IPS DF 6.9 (cell line): ENCODE measurements around the gene IDE.
A peak's percentile ranks its signal among the peaks of the same experiment; 100 is the strongest.
"Not testable (repeated sequence)": the region's sequence is repeated elsewhere in the genome, so short reads cannot be mapped to it uniquely, and the experiment has no call there.

Experiments used
- DNase-seq: peaks from one replicate; pipeline ENCODE4 v3.0.0-alpha.2; 2013; ENCODE audit warnings: low read depth, low spot score
- H3K27ac ChIP-seq: one replicate; pipeline ENCODE4 v1.5.1; 2013; ENCODE audit warnings: low read length, control low read depth
- H3K27me3 ChIP-seq: 2 replicates; pipeline ENCODE4 v1.6.1; 2013; ENCODE audit warnings: mild to moderate bottlenecking, low read length; ENCODE audit not compliant: control insufficient read depth, insufficient read depth
- H3K36me3 ChIP-seq: 2 replicates; pipeline ENCODE4 v1.6.1; 2013; ENCODE audit warnings: low read length; ENCODE audit not compliant: control insufficient read depth, insufficient read depth
- H3K4me1 ChIP-seq: 2 replicates; pipeline ENCODE4 v1.6.1; 2013; ENCODE audit warnings: low read length; ENCODE audit not compliant: control insufficient read depth, insufficient read depth
- H3K4me3 ChIP-seq: 2 replicates; pipeline ENCODE4 v1.5.1; 2013; ENCODE audit warnings: mild to moderate bottlenecking, low read length
- H3K9me3 ChIP-seq: 2 replicates; pipeline ENCODE4 v1.6.1; 2013; ENCODE audit warnings: low read length, inconsistent platforms; ENCODE audit not compliant: control insufficient read depth, insufficient read depth
- WGBS: extraction: QIAGEN DNeasy Blood & Tissue Kit; methylation state at CpG from one replicate; pipeline ENCODE4 v1.1.7; 2013; ENCODE audit warnings: mixed read lengths, missing lambda C conversion rate; ENCODE audit not compliant: insufficient read length, insufficient coverage; 5-methylcytosine and 5-hydroxymethylcytosine counted together

IDE gene

GRCh38 chr10:92590623-92591549, 17.0 kb upstream of the IDE start:
- no peak for DNase-seq

GRCh38 chr10:92582347-92582746, 8.5 kb upstream of the IDE start:
- not testable (repeated sequence) for H3K27ac ChIP-seq, H3K4me1 ChIP-seq, H3K27me3 ChIP-seq, H3K4me3 ChIP-seq, H3K9me3 ChIP-seq, H3K36me3 ChIP-seq, DNase-seq
- no CpG with 5 or more reads among the region's 6 CpGs for WGBS

More at GRCh38 chr10:92590623-92591549, 17.0 kb upstream of the IDE start:
- no CpG with 5 or more reads among the region's 19 CpGs for WGBS
- Histone ChIP-seq H3K27ac (no peak overlapping the region), H3K4me1 (no peaks in the 10 kb centered on the region), H3K36me3 (no peaks in the 10 kb centered on the region), H3K27me3 (no peaks in the 10 kb centered on the region), H3K4me3 (peak overlapping the region; percentile 15; the same call in 1 of the 2 replicates), H3K9me3 (no peaks in the 10 kb centered on the region)

DNA sequence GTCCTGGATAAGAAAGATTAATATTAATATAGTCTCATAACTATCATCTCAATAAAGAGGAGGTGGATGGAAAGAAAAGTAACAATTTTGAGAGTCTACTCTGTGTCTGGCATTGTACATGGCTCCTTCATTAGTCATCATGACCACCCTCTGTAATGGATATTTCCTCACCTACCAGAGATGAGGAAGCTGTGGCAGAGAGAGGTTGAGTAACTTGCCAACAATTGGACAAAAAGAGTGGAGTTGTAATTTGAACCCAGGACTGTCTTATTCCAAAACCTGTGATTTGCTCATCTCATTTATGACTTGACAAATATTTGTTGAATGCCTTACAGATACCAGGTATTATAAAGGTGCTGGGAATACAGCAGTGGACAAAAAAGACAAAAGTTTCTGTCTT, 2.1 kb upstream of the IDE start:
- H3K9me3 ChIP-seq = no peaks in the 10 kb centered on the region
- H3K27me3 ChIP-seq = no peaks in the 10 kb centered on the region
- H3K27ac ChIP-seq = no peak overlapping the region
- no peaks in the 10 kb centered on the region for H3K36me3 ChIP-seq
- no peak overlapping the region for H3K4me3 ChIP-seq
- peaks cover 2% of the 10 kb centered on the region; the same call in 1 of the 2 replicates for H3K4me1 ChIP-seq
- DNase-seq = no peak

- Histone ChIP-seq H3K36me3 (no peaks in the 10 kb centered on the region), H3K4me1 (peaks cover 2% of the 10 kb centered on the region; the same call in 1 of the 2 replicates), H3K27me3 (no peaks in the 10 kb centered on the region), H3K4me3 (peak overlapping the region; percentile 78; the same call in 1 of the 2 replicates), H3K27ac (no peak overlapping the region), H3K9me3 (no peaks in the 10 kb centered on the region)
- WGBS = no CpG with 5 or more reads among the region's 22 CpGs
- no peak for DNase-seq
Observed at GRCh38 chr10:92574548-92575261, 812 bp upstream of the IDE start.

DNA sequence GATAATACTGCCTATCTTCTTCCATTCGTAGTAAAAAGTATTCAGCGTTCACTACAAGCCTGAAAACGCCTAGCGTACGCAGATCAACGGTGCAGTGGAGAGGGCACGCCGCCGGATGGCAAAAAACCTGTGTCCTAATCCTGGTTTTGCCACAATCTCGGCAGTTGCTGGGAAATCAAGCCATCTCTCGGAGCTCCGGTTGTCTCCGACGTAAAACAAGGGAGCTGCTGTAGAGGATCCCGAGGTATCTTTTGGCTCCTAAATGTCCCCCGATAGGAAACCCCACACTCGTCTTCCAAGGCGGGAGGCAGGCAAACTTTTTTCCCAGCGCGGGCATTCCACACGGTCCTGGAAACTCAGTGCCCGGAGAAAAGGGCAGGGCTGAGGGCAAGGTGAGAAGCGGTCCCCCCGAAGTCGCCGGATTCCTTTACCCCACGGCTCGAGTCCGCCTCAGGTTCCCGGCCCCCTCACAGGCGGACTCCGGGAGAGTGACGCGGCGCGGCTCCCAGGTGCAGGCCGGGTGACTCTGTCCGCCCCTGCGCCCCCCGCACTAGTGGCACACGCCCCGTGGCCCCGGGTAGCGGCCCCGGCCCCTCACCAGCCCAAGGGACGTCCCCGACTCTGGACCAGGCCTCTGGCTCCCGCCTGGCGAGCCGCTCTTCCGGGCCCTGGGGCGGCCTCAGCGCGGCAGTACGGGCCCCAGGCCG, 649 bp downstream of the IDE start:
- Histone ChIP-seq H3K27me3 (no peaks in the 10 kb centered on the region), H3K4me3 (peak overlapping the region; percentile 78), H3K9me3 (no peaks in the 10 kb centered on the region), H3K4me1 (peaks cover 2% of the 10 kb centered on the region; the same call in 1 of the 2 replicates), H3K27ac (no peak overlapping the region), H3K36me3 (no peaks in the 10 kb centered on the region)
- no peak for DNase-seq
- no CpG with 5 or more reads among the region's 56 CpGs for WGBS

DNA sequence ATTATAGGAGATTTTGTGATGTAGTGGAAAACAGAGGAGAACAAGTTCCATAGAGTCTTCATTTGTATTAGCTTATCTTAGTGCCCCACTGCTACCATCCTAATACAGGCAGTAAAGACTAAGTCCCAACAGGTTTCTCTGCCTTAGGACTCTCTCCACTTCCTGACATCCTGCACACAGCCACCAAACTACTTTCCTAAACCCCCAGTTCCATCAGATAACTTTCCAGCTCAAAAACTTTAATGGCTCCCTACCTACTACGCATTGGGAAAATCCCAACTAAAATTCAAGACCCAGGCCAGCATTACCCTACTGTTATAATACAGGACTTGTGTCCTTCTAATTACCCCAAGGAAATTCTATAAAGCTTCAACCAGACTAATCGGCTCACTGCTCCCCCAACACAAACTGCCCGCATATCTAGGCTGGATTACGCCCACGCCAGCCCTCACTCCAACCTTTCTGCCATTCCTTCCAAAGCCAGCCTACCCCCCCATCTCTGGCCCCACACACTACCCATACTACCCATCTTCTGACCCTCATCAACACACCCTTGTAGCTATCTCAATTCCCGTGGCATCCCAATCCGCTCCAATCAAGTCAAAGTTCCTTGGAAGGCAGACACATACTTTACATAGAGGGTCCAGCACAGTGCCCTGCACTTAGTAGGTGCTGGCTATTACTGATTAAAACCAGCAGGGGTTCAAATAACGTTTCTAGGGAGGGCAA, 1.4 kb downstream of the IDE start:
- DNase-seq = no peak
- peaks cover 2% of the 10 kb centered on the region; the same call in 1 of the 2 replicates for H3K4me1 ChIP-seq
- no peaks in the 10 kb centered on the region for H3K27me3 ChIP-seq
- H3K27ac ChIP-seq = no peak overlapping the region
- H3K9me3 ChIP-seq = no peaks in the 10 kb centered on the region
- no CpG with 5 or more reads among the region's 8 CpGs for WGBS
- H3K36me3 ChIP-seq = no peaks in the 10 kb centered on the region
- H3K4me3 ChIP-seq = peak overlapping the region; percentile 78; the same call in 1 of the 2 replicates

DNA sequence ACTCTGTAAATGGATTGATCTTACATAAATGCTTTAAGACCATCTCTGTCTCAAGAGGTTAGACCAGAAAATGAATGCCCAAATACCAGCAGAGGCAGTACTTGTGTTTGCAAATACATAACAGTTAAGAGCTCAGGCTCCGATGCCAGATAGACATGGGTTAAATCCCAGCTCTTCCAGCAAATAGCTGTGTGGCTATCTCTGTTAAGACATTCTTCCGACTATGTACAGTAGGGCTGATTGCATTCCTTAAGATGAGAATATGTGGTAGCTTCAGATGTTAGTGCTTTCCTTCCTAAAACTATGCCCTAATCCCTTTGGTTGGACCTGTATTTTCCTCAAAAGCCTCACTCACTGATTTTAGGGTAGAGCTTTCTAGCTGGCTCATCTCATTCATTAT, 2.2 kb downstream of the IDE start:
- no CpG with 5 or more reads among the region's 2 CpGs for WGBS
- no peak overlapping the region for H3K4me3 ChIP-seq
- H3K4me1 ChIP-seq = peaks cover 2% of the 10 kb centered on the region; the same call in 1 of the 2 replicates
- no peaks in the 10 kb centered on the region for H3K9me3 ChIP-seq
- H3K27me3 ChIP-seq = no peaks in the 10 kb centered on the region
- no peak for DNase-seq
- no peaks in the 10 kb centered on the region for H3K36me3 ChIP-seq
- H3K27ac ChIP-seq = no peak overlapping the region

- DNase-seq = not testable (repeated sequence)
- no CpG with 5 or more reads among the region's 5 CpGs for WGBS
Observed at GRCh38 chr10:92569663-92570062, 4.2 kb downstream of the IDE start.

DNA sequence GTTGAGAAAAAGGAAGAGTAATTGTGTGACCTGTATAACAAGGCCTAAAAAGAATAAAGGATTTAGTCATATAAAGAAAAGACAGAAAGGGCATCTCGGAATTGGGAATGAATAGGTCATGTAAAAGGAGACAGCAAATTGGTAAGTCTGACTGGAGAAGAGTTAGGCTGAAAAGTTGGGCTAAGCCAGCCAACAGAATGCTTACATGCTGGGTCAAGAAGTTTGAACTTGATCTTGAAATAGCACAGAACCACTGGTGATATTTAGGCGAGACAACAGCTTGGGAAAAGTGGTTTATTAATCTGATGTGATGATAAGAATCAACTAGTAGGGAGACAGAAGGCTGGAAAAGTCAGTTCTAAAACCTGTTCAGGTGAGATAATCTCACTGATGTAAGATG, 4.8 kb downstream of the IDE start:
- H3K27ac ChIP-seq = no peak overlapping the region
- no CpG with 5 or more reads among the region's 2 CpGs for WGBS

More at GRCh38 chr10:92569663-92570062, 4.2 kb downstream of the IDE start:
- not testable (repeated sequence) for H3K4me1 ChIP-seq, H3K9me3 ChIP-seq, H3K27me3 ChIP-seq, H3K36me3 ChIP-seq, H3K27ac ChIP-seq, H3K4me3 ChIP-seq

More for the DNA sequence above, 4.8 kb downstream of the IDE start:
- H3K9me3 ChIP-seq = no peaks in the 10 kb centered on the region
- no peaks in the 10 kb centered on the region for H3K27me3 ChIP-seq
- no peak for DNase-seq
- no peaks in the 10 kb centered on the region for H3K36me3 ChIP-seq
- no peak overlapping the region for H3K4me3 ChIP-seq
- peaks cover 2% of the 10 kb centered on the region; the same call in 1 of the 2 replicates for H3K4me1 ChIP-seq
